GM19468 (cell line): Measurements from ENCODE around the gene RAPGEF3.

ENCODE experiments used
- ATAC-seq: cut with Tn5 transposase; IDR thresholded peaks from one replicate; pipeline ENCODE4 v1.9.1; 2021; ENCODE audit warnings: mild to moderate bottlenecking, moderate library complexity, moderate number of reproducible peaks; ENCODE audit not compliant: unreplicated experiment; ENCODE audit errors: extremely low read depth

Gene RAPGEF3

GRCh38 chr12:47758834-47759690 lies at the start of gene RAPGEF3:
Gene RAPGEF3, minus strand, starts transcription at chr12:47758880. Its CDS starts 324 bp downstream, at chr12:47758556.
- ATAC-seq = peak; percentile 21

- ATAC-seq = peak; percentile 20
Observed at GRCh38 chr12:47808050-47808449, 49.4 kb upstream of the RAPGEF3 start.

GRCh38 chr12:47807338-47807737 lies 48.7 kb upstream of the RAPGEF3 start:
- no peak for ATAC-seq

DNA sequence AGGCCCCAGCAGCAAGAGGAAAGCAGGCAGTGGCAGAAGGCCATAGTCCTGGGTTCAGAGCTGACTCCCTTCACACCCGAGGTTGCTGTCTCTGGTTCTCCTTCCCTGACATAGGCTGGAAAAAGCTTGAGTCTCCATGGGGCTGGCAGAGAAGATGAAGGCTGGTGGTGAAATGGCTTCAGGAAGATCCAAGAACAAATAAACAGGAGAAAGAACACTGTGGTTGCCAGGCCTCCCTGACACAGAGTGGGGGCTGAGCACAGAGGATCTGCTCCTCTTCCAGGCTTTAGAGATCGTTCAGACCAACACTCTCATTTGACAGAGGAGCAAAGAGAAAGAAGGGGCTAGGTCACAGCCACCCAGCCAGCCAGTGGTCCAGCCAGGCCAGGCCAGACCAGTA lies 46.7 kb upstream of the RAPGEF3 start:
- no peak for ATAC-seq

GRCh38 chr12:47804171-47804570 lies 45.5 kb upstream of the RAPGEF3 start:
- ATAC-seq = no peak

GRCh38 chr12:47803191-47803875 lies 44.7 kb upstream of the RAPGEF3 start:
- no peak for ATAC-seq

DNA sequence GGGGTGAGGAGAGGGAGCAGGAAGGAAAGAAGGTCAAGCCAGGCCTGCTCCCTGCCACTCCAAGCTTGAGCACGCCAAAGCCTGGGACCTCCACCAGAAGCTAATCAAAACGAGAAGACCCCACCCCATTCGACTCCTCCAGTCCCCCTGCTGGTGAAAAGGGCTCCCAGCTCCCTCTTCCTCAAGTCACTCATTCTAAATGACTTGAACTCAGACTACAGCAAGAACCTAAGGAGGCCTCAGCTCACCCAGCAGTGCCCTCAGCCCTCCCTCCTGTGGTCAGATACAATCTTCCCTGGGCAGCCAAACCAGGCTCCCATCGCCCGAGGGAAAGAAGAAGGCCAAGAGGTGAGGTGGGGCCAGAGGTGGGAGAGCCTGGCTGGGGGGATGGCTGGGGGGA lies 43.6 kb upstream of the RAPGEF3 start:
- ATAC-seq = no peak

GRCh38 chr12:47801904-47802246 lies 43.2 kb upstream of the RAPGEF3 start:
- ATAC-seq = no peak

GRCh38 chr12:47801170-47801903 lies 42.7 kb upstream of the RAPGEF3 start:
- ATAC-seq = no peak

DNA sequence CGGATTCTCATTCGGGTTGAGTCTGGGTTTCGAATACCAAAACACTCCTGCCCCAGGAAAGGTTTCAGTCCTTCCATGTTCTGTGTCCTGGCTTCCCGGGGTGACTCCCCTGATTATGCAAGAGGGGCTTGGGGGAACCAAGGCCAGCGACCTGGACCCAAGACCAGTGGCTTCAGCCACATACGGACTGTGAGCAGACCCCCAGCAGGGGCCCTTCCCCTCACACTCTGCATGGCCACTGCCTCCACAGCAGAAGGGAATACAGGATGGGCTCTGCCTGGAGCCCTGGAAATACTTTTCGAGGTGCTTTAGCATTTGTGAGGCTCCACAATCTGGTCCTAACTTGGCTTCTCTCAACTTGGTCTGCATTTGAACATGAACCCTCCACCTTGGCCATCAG lies 41.9 kb upstream of the RAPGEF3 start:
- ATAC-seq = no peak

- ATAC-seq = no peak
Observed at GRCh38 chr12:47799357-47799955, 40.8 kb upstream of the RAPGEF3 start.

- no peak for ATAC-seq
Observed at GRCh38 chr12:47798382-47798948, 39.8 kb upstream of the RAPGEF3 start.

DNA sequence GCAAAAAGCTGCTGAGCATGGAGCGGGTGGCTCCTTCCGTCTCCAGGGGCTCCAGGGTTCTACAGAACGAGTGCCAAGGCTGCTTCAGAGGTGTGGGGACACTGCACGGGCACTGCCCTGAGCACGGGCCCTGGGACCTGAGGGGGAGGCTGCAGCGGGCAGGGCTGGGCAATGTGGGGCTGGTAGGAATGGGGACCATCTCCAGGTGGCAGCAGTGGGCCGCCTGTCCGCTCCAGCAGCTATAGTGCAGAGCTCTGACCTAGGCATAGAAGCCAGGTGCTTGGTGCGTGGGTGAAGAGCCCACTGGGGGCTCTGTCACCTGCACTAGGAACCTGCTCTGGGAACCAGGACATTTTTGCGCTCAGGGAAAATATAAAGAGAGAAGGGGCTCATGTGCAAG lies 38.8 kb upstream of the RAPGEF3 start:
- ATAC-seq = peak; percentile 53

- ATAC-seq = no peak
Observed at GRCh38 chr12:47795814-47796411, 37.2 kb upstream of the RAPGEF3 start.

DNA sequence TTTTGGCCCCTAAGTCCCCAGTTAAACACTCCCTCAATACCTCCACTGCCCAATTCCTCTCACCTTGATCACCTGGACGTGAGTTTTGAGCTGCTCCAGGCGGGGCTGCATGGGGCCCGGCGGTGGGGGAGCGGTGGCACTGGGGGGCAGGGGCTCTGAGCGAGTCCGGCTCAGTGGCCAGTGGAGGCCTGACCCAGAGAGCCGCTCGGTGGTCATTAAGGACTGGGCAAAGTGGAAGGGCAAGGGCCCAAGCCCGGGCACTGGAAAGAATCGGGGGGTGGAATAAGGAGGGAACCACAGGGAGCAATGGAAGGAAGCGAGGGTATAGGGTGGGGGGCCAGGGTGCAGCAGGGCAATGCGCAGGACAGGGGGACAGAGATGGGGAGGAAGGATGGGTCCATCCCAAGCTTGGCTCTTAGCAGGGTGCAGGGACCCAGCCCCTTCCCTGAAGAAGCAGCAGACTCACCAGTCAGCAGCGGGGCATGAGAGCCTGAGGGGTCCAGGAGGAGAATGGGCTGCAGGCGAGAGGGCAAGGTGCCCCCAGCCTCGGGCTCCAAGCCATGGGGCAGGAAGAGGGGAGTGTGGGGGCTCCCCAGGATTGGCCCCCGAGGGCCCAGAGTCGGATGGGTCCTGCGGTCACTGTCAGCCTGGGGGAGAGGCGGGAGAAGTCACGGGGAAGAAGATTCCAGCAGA lies 36.6 kb upstream of the RAPGEF3 start:
- ATAC-seq = no peak

GRCh38 chr12:47794679-47795078 lies 36.0 kb upstream of the RAPGEF3 start:
- no peak for ATAC-seq

DNA sequence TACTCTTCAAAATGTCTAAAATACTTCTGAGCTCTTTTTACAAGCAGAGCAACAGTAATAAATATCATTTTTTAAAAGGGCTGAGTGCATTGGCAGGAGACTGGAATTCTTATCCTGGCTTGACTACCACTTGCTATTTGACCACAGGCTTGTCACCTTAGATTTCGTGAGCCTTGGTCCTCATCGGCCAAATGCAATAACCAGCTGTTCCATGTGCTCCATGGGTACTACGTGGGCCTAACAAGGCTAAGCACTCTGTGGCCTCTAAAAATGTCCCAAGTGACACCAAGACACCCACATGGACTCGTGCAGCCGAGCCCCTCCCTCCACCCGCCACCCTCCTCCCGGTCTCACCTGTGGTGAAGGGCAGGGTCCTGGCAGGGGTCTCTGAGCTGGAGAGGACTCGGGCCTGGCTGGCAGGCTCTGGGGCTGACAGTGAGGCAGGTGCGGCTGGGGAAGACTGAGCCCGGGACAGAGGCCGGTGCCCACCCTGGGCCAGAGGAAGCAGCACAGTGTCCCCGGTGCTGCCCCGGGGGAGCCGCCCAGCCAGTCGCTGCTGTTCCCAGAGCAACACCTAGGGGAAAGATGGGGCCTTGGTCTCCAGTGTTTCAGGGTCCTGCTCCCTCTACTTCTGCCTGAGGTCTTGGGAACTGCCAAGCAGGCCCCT lies 34.5 kb upstream of the RAPGEF3 start:
- ATAC-seq = no peak

GRCh38 chr12:47791874-47792273 lies 33.2 kb upstream of the RAPGEF3 start:
- no peak for ATAC-seq

DNA sequence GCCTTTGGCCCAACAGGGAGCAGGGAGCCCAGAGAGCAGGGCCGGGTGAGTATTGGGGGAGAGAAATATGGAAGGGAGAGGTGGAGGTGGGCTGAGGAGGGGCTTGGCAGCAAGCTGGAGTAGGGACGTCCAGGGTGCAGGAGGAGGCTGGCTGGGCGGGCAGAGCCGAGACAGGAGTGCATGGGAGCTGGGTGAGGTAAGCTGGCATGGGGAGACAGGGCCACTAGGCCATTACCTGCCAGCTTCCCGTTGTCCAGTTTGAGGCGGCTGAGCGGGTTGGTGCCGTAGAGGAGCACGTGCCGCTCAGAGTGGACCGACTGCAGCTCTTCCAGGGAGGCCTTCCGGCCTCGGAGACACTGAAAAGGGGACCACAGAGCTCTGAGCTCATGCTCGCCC lies 32.7 kb upstream of the RAPGEF3 start:
- no peak for ATAC-seq
